ENCODE results near the gene IGSF23. TPM values are rescaled to one million over a fixed set of nuclear protein-coding genes. Genes with fewer than 3 reads are reported as not detected.

The IGSF23 gene
- total and polyA plus RNA-seq, 8 donors = 0.73 TPM; not detected in 7

- TF ChIP-seq CTCF (IDR thresholded peaks at IDR 0.05) = no peak
- H3K27me3 ChIP-seq = no peaks in the 10 kb centered on the region
- WGBS, 5 donors = 72 to 91% (median 81%) methylated on average over 3 of the region's 3 CpGs
- H3K36me3 ChIP-seq = no peaks in the 10 kb centered on the region
- no peak for DNase-seq
- H3K27ac ChIP-seq = peak overlapping the region in 1 of 5 donors; percentile 7
- peaks cover 0 to 15% (median 8%) of the 10 kb centered on the region in 4 donors for H3K4me1 ChIP-seq
- intact Hi-C loops (cut with DNase I; ENCODE audit: low total_unique reads) = no loop called here
- H3K9me3 ChIP-seq = no peaks in the 10 kb centered on the region
- no peak overlapping the region for H3K4me3 ChIP-seq
Observed at GRCh38 chr19:44635581-44636438, 22.4 kb downstream of the IGSF23 start.

GRCh38 chr19:44636439-44637389 lies 23.4 kb downstream of the IGSF23 start:
- Histone ChIP-seq H3K27me3 (no peaks in the 10 kb centered on the region), H3K9me3 (no peaks in the 10 kb centered on the region), H3K36me3 (no peaks in the 10 kb centered on the region), H3K4me1 (peaks cover 0 to 15% (median 8%) of the 10 kb centered on the region in 4 donors), H3K4me3 (no peak overlapping the region), H3K27ac (no peak overlapping the region)
- WGBS, 5 donors = 74 to 79% (median 76%) methylated on average over 11 of the region's 11 CpGs
- intact Hi-C loops (cut with DNase I; ENCODE audit: low total_unique reads) = no loop called here
- DNase-seq = no peak
- TF ChIP-seq POLR2AphosphoS5 (IDR thresholded peaks at IDR 0.05) (no peak), POLR2A (IDR thresholded peaks at IDR 0.05) (no peak), EP300 (IDR thresholded peaks at IDR 0.05) (no peak), CTCF (IDR thresholded peaks at IDR 0.05) (no peak)

GRCh38 chr19:44637390-44637764 lies 24.0 kb downstream of the IGSF23 start:
- no peak for DNase-seq
- intact Hi-C loops (cut with DNase I; ENCODE audit: low total_unique reads) = no loop called here
- WGBS, 5 donors = 77 to 91% (median 82%) methylated on average over 5 of the region's 5 CpGs
- TF ChIP-seq POLR2AphosphoS5 (IDR thresholded peaks at IDR 0.05) (no peak), POLR2A (IDR thresholded peaks at IDR 0.05) (no peak), EP300 (IDR thresholded peaks at IDR 0.05) (no peak), CTCF (IDR thresholded peaks at IDR 0.05) (no peak)
- H3K27ac ChIP-seq = no peak overlapping the region
- no peaks in the 10 kb centered on the region for H3K36me3 ChIP-seq
- H3K4me3 ChIP-seq = no peak overlapping the region
- peaks cover 0 to 15% (median 8%) of the 10 kb centered on the region in 4 donors for H3K4me1 ChIP-seq
- no peaks in the 10 kb centered on the region for H3K9me3 ChIP-seq
- H3K27me3 ChIP-seq = no peaks in the 10 kb centered on the region

GRCh38 chr19:44640518-44640917 lies 27.2 kb downstream of the IGSF23 start:
- Histone ChIP-seq H3K27me3 (no peaks in the 10 kb centered on the region), H3K4me1 (peaks cover 0 to 25% (median 16%) of the 10 kb centered on the region in 4 donors)

More at GRCh38 chr19:44640518-44640917, 27.2 kb downstream of the IGSF23 start:
- TF ChIP-seq POLR2A (IDR thresholded peaks at IDR 0.05) = no peak
- TF ChIP-seq POLR2AphosphoS5 (IDR thresholded peaks at IDR 0.05) = no peak
- no peak for TF ChIP-seq CTCF (IDR thresholded peaks at IDR 0.05)
- no peak for TF ChIP-seq EP300 (IDR thresholded peaks at IDR 0.05)
- Histone ChIP-seq H3K36me3 (no peaks in the 10 kb centered on the region), H3K4me3 (no peak overlapping the region), H3K27ac (no peak overlapping the region), H3K9me3 (no peaks in the 10 kb centered on the region)
- no peak for DNase-seq
- 56 to 71% (median 65%) methylated on average over 3 of the region's 3 CpGs for WGBS, 5 donors
- intact Hi-C loops (cut with DNase I; ENCODE audit: low total_unique reads) = no loop called here

Data from stomach (tissue), 9 donors.